ENCODE results near the gene PFDN6.

DNA sequence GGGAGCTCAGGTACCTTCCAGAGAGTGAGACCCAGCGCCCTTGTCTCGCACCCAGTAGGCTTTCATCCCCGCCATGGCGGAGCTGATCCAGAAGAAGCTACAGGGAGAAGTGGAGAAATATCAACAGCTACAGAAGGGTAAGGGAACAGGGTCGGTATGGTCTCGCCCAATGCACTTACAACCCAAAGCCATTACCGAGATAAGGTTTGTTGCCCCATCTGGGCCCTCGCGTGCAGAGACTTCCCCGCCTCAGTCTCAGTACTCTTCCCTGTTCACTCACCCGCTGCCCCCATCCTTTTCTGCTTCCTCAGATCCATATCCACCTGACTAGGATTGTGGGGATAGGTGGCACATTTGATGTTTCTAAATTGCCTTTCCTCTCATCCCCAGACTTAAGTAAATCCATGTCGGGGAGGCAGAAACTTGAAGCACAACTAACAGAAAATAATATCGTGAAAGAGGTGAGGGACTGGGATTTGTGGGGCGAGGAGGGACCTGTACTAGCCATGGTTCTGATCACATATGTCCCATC, 449 bp downstream of the PFDN6 start:
- no peak for TF ChIP-seq HCFC1 (IDR thresholded peaks at IDR 0.05; ENCODE audit: low read depth, low read length)
- TF ChIP-seq U2AF1 (optimal IDR thresholded peaks at IDR 0.05; ENCODE audit: low read depth, low read length), result no peak
- no peak for TF ChIP-seq TCF12 (IDR thresholded peaks at IDR 0.05)
- TF ChIP-seq TCF12 (CRISPR knock-in tag; IDR thresholded peaks at IDR 0.05), result no peak
- no peak for TF ChIP-seq EED (CRISPR knock-in tag; IDR thresholded peaks at IDR 0.05)
- TF ChIP-seq ZNF260 (CRISPR knock-in tag; IDR thresholded peaks at IDR 0.05; ENCODE audit: borderline replicate concordance, low read depth), result no peak
- TF ChIP-seq, protein P1, sequence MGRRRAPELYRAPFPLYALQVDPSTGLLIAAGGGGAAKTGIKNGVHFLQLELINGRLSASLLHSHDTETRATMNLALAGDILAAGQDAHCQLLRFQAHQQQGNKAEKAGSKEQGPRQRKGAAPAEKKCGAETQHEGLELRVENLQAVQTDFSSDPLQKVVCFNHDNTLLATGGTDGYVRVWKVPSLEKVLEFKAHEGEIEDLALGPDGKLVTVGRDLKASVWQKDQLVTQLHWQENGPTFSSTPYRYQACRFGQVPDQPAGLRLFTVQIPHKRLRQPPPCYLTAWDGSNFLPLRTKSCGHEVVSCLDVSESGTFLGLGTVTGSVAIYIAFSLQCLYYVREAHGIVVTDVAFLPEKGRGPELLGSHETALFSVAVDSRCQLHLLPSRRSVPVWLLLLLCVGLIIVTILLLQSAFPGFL (CRISPR knock-in tag; IDR thresholded peaks at IDR 0.05), result no peak
- TF ChIP-seq, protein P2, sequence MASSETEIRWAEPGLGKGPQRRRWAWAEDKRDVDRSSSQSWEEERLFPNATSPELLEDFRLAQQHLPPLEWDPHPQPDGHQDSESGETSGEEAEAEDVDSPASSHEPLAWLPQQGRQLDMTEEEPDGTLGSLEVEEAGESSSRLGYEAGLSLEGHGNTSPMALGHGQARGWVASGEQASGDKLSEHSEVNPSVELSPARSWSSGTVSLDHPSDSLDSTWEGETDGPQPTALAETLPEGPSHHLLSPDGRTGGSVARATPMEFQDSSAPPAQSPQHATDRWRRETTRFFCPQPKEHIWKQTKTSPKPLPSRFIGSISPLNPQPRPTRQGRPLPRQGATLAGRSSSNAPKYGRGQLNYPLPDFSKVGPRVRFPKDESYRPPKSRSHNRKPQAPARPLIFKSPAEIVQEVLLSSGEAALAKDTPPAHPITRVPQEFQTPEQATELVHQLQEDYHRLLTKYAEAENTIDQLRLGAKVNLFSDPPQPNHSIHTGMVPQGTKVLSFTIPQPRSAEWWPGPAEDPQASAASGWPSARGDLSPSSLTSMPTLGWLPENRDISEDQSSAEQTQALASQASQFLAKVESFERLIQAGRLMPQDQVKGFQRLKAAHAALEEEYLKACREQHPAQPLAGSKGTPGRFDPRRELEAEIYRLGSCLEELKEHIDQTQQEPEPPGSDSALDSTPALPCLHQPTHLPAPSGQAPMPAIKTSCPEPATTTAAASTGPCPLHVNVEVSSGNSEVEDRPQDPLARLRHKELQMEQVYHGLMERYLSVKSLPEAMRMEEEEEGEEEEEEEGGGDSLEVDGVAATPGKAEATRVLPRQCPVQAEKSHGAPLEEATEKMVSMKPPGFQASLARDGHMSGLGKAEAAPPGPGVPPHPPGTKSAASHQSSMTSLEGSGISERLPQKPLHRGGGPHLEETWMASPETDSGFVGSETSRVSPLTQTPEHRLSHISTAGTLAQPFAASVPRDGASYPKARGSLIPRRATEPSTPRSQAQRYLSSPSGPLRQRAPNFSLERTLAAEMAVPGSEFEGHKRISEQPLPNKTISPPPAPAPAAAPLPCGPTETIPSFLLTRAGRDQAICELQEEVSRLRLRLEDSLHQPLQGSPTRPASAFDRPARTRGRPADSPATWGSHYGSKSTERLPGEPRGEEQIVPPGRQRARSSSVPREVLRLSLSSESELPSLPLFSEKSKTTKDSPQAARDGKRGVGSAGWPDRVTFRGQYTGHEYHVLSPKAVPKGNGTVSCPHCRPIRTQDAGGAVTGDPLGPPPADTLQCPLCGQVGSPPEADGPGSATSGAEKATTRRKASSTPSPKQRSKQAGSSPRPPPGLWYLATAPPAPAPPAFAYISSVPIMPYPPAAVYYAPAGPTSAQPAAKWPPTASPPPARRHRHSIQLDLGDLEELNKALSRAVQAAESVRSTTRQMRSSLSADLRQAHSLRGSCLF (CRISPR knock-in tag; IDR thresholded peaks at IDR 0.05; ENCODE audit: borderline replicate concordance), result no peak
- no peak for TF ChIP-seq SRY (CRISPR knock-in tag; IDR thresholded peaks at IDR 0.05)
